T follicular helper cell (primary cell): ENCODE results near the gene KCTD19.
A peak's percentile ranks its signal among the peaks of the same experiment; 100 is the strongest.

ENCODE experiments used
- DNase-seq: peaks from one replicate; pipeline ENCODE4 v3.0.0-alpha.2; 2020; ENCODE audit warnings: low read depth

KCTD19 gene

GRCh38 chr16:67283039-67283825, 43.3 kb downstream of the KCTD19 start:
- no peak for DNase-seq

DNA sequence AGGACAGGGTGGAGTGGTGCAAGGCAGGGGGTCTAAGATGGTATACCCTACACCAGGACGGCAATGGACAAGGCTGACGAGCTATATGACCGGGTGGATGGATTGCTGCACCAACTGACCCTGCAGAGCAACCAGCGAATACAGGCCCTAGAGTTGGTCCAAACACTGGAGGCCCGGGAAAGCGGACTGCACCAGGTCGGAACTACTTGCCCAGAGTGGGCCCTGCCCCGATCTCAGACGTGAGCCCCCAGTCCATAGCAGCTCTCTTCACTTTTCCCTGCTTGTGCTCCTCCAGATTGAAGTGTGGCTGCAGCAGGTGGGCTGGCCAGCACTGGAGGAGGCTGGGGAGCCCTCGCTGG, 44.1 kb downstream of the KCTD19 start:
- DNase-seq: no peak

GRCh38 chr16:67281536-67282446, 44.8 kb downstream of the KCTD19 start:
- no peak for DNase-seq

DNA sequence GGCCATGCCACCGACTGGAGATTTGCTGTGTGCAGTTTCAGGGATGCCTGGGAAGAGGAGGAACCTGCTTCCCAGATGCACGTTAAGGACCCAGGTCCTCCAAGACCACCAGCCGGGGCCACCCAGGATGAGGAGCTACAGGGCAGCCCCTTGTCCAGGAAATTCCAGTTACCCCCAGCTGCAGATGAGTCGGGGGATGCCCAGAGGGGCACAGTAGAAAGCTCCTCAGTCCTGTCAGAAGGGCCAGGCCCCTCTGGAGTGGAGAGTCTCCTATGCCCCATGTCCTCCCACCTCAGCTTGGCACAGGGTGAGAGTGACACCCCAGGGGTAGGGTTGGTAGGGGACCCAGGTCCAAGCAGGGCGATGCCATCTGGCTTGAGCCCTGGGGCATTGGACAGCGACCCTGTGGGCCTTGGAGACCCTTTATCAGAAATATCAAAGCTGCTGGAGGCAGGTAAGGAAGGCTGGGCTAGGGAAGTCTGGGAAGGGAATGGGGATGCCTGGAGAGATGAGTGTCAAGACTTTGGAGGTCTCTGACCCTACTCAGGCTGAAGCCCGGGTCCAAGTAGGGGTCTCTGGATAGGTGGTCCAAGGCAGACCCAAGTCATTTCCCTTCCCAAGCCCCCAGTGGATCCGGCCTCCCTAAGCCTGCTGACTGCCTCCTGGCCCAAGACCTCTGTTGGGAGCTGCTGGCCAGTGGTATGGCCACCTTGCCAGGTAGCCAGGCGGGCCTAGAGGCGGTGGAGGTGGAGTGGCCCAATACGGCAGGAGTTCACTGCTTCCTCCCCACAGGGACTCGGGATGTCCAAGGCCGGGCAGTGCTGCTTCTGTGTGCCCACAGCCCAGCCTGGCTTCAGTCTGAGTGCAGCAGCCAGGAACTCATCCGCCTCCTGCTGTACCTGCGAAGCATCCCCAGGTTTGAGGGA, 46.2 kb downstream of the KCTD19 start:
- DNase-seq: no peak

GRCh38 chr16:67279296-67280089, 47.0 kb downstream of the KCTD19 start, which contains the start of gene PLEKHG4:
TSS of gene PLEKHG4 (plus strand) at chr16:67279532. CDS start at chr16:67280045, 513 bp downstream.
- peak; percentile 63 for DNase-seq

DNA sequence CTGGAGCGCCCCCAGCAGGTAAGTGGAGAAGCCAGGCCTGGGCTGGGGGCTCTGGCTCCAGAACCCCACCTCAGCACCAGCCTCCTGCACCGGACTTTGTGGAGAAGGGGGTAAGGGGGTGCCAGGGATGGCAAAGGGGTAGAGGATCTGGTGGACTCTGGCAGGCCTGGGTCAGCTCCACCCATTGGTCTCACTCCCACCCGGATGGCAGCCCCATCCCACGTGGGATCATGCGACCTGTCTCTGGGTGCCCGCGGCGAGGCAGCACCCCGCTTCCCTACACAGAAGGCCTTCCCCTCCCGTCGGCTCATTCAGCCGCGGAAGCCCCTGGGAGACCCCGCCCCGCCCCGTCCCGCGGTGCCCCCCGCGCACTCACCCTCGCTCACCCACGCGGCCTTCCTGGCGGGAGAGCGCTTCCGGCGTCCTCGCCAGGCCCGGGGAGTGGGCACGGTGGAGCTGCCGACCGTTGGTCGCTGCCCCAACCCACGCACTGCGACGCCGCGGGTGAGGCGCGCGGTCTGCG, 47.7 kb downstream of the KCTD19 start:
- DNase-seq: peak; percentile 20

DNA sequence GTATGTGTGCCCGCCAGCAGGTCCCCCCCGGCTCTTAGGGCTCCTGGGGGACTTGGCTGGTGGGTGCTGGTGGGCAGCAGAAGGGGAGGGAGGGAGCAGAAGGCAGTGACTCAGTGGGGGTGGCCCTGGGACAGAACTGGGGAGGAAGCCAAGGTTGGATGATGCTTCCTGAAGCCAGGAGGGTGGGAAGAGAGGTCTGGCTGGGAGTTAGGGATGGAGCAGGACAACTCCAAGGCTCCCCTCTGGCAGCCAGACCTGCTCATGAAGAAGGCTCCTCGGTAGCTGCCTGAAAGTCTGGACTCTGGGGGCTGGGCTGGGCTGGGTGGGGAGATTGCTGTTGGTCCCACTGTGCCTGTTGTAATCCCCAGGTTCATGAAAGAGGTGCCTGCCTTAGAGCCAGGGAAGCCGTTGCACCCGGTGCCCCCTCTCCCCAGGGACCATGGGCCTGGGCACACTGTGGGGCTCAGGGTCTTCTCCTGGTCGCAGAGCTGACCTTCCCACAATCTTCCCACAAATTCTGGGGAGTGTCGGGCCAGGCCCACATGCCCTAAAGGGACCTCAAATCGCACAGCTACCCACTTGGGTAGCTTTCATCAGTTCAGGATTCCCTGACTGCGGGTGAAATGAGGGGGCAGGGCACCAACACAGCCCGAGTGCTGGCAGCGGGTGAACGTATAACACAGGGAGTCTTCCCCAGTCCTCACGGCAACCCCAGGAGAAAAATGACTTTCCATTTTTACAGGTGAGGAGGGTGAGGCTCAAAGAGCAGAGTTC, 48.4 kb downstream of the KCTD19 start:
- no peak for DNase-seq

DNA sequence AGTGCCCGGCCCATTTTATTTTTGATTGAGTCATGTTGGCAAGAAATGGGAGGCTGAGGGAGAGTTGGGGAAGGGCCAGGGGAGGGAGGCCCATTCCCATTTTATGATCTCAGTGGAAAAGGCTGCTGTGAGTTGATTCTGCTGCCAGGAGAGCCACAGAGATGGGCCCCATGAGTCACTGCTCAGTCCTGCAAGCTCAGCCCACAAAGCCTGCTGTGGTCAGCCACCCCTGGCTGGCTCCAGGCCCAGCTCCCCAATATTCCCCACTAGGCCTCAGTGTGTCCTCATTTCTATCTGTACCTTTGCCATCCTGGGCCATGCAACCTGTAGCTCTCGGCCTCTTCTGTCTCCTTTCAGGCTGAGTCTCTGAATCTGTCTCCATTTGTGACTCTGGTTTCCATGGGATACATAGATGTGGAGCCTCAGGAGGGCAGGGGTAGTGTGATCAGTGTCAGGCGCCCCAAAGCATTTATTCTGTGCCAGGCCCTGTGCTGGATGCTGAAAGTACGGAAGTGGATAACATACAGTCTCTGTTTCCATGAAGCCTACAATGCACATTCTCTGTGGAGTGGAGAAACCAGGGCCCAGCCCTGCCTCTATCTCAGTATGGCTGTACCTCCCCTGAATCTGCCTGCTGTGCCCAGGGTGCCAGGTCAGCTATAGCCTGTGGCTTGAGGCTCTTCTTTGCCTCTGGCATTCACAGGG, 49.1 kb downstream of the KCTD19 start:
- no peak for DNase-seq

- no peak for DNase-seq
These were observed 51.2 kb downstream of the KCTD19 start for GRCh38 chr16:67275321-67275720.

DNA sequence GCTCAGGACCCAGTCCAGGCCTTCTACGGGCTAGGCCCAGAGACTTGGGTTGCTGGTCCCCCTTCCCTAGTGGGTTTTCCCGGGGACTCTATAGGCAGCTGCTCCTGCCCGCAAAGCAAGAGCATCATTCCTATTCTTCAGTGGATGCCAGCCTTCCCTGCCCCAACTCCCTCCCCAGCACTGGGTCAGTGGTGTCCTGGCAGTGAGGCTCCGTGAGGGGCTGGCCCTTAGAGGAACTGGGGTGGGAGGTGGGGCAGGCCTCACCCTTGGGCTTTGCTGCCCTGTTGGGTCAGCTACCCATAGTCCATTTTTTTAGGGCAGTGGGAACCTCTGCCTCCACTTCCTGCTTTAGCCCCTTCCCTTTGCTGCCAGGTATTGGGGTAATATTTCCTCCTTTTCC, 55.1 kb downstream of the KCTD19 start:
- no peak for DNase-seq

DNA sequence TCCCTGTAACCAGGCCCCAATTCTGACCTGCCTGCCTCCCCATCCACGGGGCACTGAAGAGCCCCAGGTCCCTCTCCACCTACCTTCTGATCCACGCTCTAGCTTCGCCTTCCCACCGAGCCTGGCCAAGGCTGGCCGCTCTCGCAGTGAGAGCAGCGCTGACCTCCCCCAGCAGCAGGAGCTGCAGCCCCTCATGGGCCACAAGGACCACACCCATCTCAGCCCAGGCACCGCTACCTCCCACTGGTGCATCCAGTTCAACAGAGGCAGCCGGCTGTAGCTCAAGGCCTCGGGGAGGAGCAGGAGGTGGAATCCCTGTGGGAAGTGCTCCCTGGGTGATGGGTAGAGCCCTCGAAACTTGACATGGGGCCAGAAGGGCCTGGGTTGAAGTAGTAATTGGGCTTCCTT, 55.6 kb downstream of the KCTD19 start:
- no peak for DNase-seq

- DNase-seq: no peak
These were observed 56.8 kb downstream of the KCTD19 start for GRCh38 chr16:67269766-67270165.

DNA sequence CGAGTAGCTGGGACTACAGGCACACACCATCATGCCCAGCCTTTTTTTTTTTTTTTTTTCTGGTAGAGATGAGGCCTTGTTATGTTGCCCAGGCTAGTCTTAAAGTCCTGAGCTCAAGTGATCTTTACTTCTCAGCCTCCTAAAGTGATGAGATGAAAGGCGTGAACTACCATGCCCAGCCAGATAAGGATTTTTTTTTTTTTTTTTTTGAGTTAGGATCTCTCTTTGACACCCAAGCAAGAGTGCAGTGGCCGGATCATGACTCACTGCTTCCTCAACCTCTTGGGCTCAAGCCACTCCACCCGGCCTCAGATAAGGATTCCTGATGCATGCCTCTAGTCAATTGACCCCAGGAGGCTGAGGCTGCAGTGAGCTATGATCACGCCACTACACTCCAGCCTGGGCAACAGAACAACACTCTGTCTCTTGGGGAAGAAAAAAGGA, 58.4 kb downstream of the KCTD19 start:
- DNase-seq: no peak

GRCh38 chr16:67265834-67266233, 60.7 kb downstream of the KCTD19 start:
- DNase-seq: no peak

- no peak for DNase-seq
These were observed 61.7 kb downstream of the KCTD19 start for GRCh38 chr16:67264866-67265265.

DNA sequence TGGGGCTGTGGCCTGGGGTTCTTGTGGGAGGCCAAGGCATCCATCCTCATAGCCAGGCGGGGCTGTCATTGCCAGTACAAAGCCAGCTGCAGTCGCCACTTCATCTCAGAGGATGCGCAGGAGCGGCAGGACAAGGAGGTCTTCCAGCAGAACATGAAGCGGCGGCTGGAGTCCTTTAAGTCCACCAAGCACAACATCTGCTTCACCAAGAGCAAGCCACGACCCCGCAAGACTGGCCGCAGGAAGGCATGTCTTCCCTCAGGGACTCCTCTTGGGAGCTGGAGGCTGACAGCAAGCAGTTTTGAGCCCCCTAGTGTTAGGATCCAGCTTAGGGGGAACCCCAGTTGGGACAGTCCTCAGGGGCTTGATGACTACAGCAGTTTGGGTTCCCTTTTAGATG, 62.3 kb downstream of the KCTD19 start:
- DNase-seq: no peak

DNA sequence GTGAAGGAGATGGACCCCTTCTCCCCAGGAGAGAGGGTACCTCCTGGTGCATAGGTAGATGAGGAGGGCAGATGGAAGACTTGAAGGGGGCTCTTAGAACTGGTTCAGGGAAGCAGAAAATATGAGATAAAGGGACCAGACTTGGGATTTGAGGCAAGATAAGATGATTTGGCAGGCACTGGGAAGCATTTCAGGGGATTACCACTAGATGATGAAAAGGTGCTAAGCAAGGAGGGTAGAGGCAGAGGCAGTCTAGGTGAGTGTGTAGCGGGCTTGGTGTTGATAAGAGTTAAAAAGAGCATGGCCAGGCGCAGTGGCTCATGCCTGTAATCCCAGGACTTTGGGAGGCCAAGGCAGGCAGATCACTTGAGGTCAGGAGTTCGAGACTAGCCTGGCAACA, 63.3 kb downstream of the KCTD19 start:
- DNase-seq: no peak

DNA sequence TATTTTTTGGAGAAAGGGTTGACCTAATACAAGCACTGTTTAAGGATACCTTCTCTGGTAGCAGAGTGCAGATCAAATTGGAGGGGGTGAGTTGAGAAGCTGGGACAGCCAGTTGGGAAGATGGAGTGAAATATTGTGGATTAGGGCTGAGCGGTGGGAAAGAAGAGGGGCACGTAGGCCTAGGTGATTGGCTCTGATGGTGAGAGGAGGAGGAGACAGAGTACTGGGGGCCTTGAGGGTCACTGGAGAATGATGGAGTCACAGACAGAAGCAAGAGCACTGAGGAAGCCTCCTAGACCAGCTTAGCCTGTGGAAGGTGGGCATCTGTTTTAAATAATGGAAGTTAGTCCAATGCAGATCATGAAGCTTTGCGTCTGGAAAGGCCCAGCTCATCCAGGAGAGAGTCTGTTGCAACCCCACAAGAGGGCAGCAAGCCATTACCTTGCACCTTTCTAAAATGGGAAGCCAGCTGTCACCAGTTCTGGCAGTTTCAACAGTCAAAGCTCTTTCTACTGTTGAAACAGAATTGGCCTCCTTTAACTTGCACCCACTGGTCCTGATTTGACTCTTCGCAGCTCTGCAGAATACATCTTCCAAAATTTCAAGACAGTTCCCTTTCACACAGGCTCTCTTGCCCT, 66.0 kb downstream of the KCTD19 start:
- no peak for DNase-seq

- no peak for DNase-seq
These were observed 66.8 kb downstream of the KCTD19 start for GRCh38 chr16:67259705-67260104.
